ENCODE measurements around the gene KRT84. TPM values are rescaled to one million over a fixed set of nuclear protein-coding genes. Genes with fewer than 3 reads are reported as not detected.

KRT84 gene, protein sequence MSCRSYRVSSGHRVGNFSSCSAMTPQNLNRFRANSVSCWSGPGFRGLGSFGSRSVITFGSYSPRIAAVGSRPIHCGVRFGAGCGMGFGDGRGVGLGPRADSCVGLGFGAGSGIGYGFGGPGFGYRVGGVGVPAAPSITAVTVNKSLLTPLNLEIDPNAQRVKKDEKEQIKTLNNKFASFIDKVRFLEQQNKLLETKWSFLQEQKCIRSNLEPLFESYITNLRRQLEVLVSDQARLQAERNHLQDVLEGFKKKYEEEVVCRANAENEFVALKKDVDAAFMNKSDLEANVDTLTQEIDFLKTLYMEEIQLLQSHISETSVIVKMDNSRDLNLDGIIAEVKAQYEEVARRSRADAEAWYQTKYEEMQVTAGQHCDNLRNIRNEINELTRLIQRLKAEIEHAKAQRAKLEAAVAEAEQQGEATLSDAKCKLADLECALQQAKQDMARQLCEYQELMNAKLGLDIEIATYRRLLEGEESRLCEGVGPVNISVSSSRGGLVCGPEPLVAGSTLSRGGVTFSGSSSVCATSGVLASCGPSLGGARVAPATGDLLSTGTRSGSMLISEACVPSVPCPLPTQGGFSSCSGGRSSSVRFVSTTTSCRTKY
- total RNA-seq (2022) (not detected in 2 replicates), Bru-seq, nascent RNA (not detected), BruChase-seq, experiment 1, labeled RNA remaining after a 6-hour chase (not detected), BruChase-seq, experiment 2, labeled RNA remaining after a 2-hour chase (percentile 9 among the genes with signal in this experiment)
- long read RNA-seq: 0 reads

DNA sequence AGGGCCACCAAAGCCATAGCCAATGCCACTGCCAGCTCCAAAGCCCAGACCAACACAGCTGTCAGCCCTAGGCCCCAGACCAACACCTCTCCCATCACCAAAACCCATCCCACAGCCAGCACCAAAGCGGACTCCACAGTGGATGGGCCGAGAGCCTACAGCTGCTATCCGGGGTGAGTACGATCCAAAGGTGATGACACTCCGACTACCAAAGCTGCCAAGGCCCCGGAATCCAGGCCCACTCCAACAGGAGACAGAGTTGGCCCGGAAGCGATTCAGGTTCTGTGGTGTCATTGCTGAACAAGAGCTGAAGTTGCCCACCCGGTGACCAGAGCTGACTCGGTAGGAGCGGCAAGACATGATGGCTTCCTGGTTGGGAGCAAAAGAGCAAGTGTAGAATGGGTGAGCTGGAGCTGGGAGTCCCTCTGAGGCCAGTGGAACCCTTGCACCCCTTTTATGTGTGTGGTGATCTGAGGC, at the start of gene KRT84:
TSS of gene KRT84 (minus strand) at position 427 of the 477 bp plus-strand sequence. CDS start at position 360, 67 bp downstream.
- H3K4me1 Mint-ChIP-seq (ENCODE audit: insufficient read depth, unreplicated experiment): peaks cover 7% of the 10 kb centered on the region
- ChIA-PET POLR2A (no interaction called here), CTCF (interaction anchor here (0.6 to 3.9 kb wide), 9 partner anchors 12 to 500 kb away, joined by 3 to 17 read pairs (median 4); no protein-coding TSS in a partner anchor)
- no peak for DNase-seq (ENCODE audit: unreplicated experiment)
- H3K9me3 Mint-ChIP-seq (ENCODE audit: unreplicated experiment): no peaks in the 10 kb centered on the region
- H3K27ac Mint-ChIP-seq (ENCODE audit: low read depth, unreplicated experiment): no peak within 1 kb of the TSS
- TF ChIP-seq, protein P1, sequence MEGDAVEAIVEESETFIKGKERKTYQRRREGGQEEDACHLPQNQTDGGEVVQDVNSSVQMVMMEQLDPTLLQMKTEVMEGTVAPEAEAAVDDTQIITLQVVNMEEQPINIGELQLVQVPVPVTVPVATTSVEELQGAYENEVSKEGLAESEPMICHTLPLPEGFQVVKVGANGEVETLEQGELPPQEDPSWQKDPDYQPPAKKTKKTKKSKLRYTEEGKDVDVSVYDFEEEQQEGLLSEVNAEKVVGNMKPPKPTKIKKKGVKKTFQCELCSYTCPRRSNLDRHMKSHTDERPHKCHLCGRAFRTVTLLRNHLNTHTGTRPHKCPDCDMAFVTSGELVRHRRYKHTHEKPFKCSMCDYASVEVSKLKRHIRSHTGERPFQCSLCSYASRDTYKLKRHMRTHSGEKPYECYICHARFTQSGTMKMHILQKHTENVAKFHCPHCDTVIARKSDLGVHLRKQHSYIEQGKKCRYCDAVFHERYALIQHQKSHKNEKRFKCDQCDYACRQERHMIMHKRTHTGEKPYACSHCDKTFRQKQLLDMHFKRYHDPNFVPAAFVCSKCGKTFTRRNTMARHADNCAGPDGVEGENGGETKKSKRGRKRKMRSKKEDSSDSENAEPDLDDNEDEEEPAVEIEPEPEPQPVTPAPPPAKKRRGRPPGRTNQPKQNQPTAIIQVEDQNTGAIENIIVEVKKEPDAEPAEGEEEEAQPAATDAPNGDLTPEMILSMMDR (IDR thresholded peaks at IDR 0.05; ENCODE audit: unreplicated experiment): no peak
- H3K4me3 Mint-ChIP-seq (ENCODE audit: unreplicated experiment): no peak within 1 kb of the TSS
- BruUV-seq (replicated peaks): no TSS peak
- no peaks in the 10 kb centered on the region for H3K36me3 Mint-ChIP-seq (ENCODE audit: insufficient read depth, unreplicated experiment)
- intact Hi-C loops (cut with micrococcal nuclease): loop anchor here (10.0 kb wide), 1 partner anchor 600 kb away; no protein-coding TSS in a partner anchor
- no peaks in the 10 kb centered on the region for H3K27me3 Mint-ChIP-seq (ENCODE audit: insufficient read depth, unreplicated experiment)

DNA sequence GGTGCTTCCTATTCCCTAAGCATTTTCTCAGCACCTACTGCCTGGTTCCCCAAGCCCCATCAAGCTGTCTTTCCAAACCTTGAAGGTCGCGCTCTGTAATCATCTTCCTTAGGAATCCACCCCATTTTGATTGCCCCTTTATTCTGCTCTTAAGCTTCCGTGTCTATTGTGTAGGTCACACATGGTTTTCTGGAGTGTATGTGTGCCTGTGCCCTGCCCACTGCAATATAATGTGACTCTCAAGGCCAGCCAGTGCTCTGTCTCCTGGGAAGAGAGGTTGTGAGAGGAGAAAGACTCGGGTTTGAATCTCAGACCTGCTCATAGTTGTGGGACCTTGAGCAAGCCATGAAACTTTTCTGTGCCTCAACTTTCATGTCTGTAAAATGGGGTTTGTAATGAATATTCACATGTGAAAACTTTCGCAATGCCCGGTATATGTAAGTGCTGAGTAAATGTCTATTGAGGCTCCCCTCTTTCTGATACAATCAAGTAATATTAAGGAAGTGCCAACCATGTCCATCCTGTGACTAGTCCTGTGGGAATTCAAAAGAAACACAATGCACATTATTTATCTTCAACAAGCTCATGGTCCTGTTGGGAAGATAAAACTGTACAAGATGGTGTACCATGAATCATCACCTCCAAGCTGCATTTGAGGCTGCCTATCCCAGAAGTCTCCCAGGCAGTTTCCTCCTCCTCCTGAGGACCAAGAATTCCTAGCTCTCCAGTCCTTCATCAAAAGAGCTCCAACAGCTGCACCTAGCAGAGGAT, 49.5 kb upstream of the KRT84 start:
- no peaks in the 10 kb centered on the region for H3K36me3 Mint-ChIP-seq (ENCODE audit: insufficient read depth, unreplicated experiment)
- no peak overlapping the region for H3K4me3 Mint-ChIP-seq (ENCODE audit: unreplicated experiment)
- TF ChIP-seq, protein P1 (IDR thresholded peaks at IDR 0.05; ENCODE audit: unreplicated experiment): no peak
- H3K9me3 Mint-ChIP-seq (ENCODE audit: unreplicated experiment): no peaks in the 10 kb centered on the region
- POLR2A ChIA-PET: interaction anchor here (0.9 to 1.2 kb wide), 2 partner anchors 8 to 18 kb away, joined by 4 to 5 read pairs; no protein-coding TSS in a partner anchor
- no peak overlapping the region for H3K27ac Mint-ChIP-seq (ENCODE audit: low read depth, unreplicated experiment)
- H3K27me3 Mint-ChIP-seq (ENCODE audit: insufficient read depth, unreplicated experiment): peaks cover 28% of the 10 kb centered on the region
- DNase-seq (ENCODE audit: unreplicated experiment): peak; percentile 20
- CTCF ChIA-PET: interaction anchor here (0.7 kb wide), 1 partner anchor 18 kb away, joined by 3 read pairs; no protein-coding TSS in a partner anchor
- peaks cover 25% of the 10 kb centered on the region for H3K4me1 Mint-ChIP-seq (ENCODE audit: insufficient read depth, unreplicated experiment)
- no TSS peak for BruUV-seq (replicated peaks)
- intact Hi-C loops (cut with micrococcal nuclease): no loop called here

DNA sequence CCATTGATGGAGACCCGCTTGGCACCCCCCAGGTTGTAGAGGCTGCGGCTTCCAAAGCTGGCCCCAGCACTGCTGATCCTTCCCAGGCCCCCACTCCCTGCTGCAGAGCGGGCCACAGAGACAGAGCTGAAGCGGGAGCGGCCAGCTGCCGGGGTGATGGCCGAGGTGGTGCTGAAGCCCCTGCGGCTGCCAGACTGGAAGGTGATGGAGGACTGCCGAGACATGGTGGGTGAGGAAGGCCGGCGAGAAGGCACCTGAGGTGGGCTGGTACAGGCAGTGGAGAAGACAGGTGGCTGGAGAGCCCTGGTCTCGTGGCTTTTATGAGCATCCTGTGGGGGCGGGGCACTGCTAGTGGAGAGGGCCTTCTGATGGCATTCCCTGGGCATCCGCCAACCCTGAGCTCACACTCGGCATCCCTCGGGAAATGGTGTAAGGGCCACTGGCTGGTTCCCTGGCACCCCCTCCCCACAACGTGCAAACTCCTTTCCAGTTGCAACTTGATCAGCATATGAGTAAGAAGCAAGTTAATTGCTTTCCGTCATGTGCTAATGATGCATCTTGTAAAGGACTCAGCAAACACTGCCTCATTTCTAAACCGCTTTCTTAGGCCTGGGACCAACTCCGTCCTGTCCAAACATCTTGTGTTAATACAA, 48.8 kb upstream of the KRT84 start, which contains the start of gene KRT75:
TSS of gene KRT75 (minus strand) at position 291 of the 653 bp plus-strand sequence. CDS start at position 224, 67 bp downstream.
- no peak within 1 kb of the TSS for H3K27ac Mint-ChIP-seq (ENCODE audit: low read depth, unreplicated experiment)
- BruUV-seq (replicated peaks): no TSS peak
- intact Hi-C loops (cut with micrococcal nuclease): no loop called here
- no peaks in the 10 kb centered on the region for H3K9me3 Mint-ChIP-seq (ENCODE audit: unreplicated experiment)
- H3K27me3 Mint-ChIP-seq (ENCODE audit: insufficient read depth, unreplicated experiment): peaks cover 31% of the 10 kb centered on the region
- no peaks in the 10 kb centered on the region for H3K36me3 Mint-ChIP-seq (ENCODE audit: insufficient read depth, unreplicated experiment)
- DNase-seq (ENCODE audit: unreplicated experiment): peak; percentile 47
- TF ChIP-seq, protein P1 (IDR thresholded peaks at IDR 0.05; ENCODE audit: unreplicated experiment): no peak
- H3K4me3 Mint-ChIP-seq (ENCODE audit: unreplicated experiment): no peak within 1 kb of the TSS
- CTCF ChIA-PET: no interaction called here
- POLR2A ChIA-PET: no interaction called here
- peaks cover 25% of the 10 kb centered on the region for H3K4me1 Mint-ChIP-seq (ENCODE audit: insufficient read depth, unreplicated experiment)

All from MCF 10A (cell line).